CD14-positive monocyte (primary cell): ENCODE data around the gene BSDC1. TPM values are rescaled to one million over a fixed set of nuclear protein-coding genes. Genes with fewer than 3 reads are reported as not detected.
A peak's percentile ranks its signal among the peaks of the same experiment; 100 is the strongest.

Experiments
- DNase-seq, 3 donors: peaks; one replicate each; pipeline ENCODE4 v3.0.0-alpha.2; 2011 to 2022
- H2AFZ ChIP-seq: 2 replicates; pipeline ENCODE4 v1.6.0; 2012; ENCODE audit warnings: mild to moderate bottlenecking, low read depth, low read length, inconsistent platforms; ENCODE audit not compliant: insufficient read depth, poor library complexity, severe bottlenecking
- H3K27ac ChIP-seq, 2 donors: 1 replicate in 1 of 2; 2 replicates in 1 of 2; pipeline ENCODE4 v1.5.1; 2012 to 2013; ENCODE audit warnings: low read length in 2 of 2, control low read depth in 1 of 2, inconsistent platforms in 1 of 2, low read depth in 1 of 2, mild to moderate bottlenecking in 1 of 2
- H3K27me3 ChIP-seq, 2 donors: one replicate each; pipeline versions ENCODE4 v1.6.0 to v1.6.1; 2011 to 2013; ENCODE audit warnings: low read length in 2 of 2; ENCODE audit not compliant: control insufficient read depth in 2 of 2, insufficient read depth in 2 of 2
- H3K36me3 ChIP-seq, 2 donors: replicated peaks in 1 of 2; 1 replicate in 1 of 2; 2 replicates in 1 of 2; pipeline versions ENCODE4 v1.5.1 to v1.6.1; 2012 to 2013; ENCODE audit warnings: low read length in 2 of 2, control low read depth in 1 of 2, inconsistent platforms in 1 of 2, mild to moderate bottlenecking in 1 of 2; ENCODE audit not compliant: insufficient read depth in 2 of 2, control insufficient read depth in 1 of 2
- H3K4me1 ChIP-seq, 2 donors: 1 replicate in 1 of 2; 2 replicates in 1 of 2; pipeline versions ENCODE4 v1.5.1 to v1.6.1; 2012 to 2013; ENCODE audit warnings: low read length in 2 of 2, control low read depth in 1 of 2, inconsistent platforms in 1 of 2, mild to moderate bottlenecking in 1 of 2, moderate library complexity in 1 of 2; ENCODE audit not compliant: insufficient read depth in 2 of 2, control insufficient read depth in 1 of 2
- H3K4me2 ChIP-seq: replicated peaks from 2 replicates; pipeline ENCODE3; 2012; ENCODE audit warnings: low read length, moderate library complexity, mild to moderate bottlenecking; ENCODE audit not compliant: poor library complexity, severe bottlenecking; ENCODE audit errors: extremely low read depth
- H3K4me3 ChIP-seq, 3 experiments: fragments of 200-600 bp in 1 of 3; sonication (generic) in 1 of 3; replicated peaks in 1 of 3; 1 replicate in 2 of 3; 2 replicates in 1 of 3; pipeline ENCODE4 v1.5.1; 2011 to 2013; ENCODE audit warnings: low read length in 3 of 3, mild to moderate bottlenecking in 3 of 3, control low read depth in 2 of 3, low read depth in 2 of 3, inconsistent platforms in 1 of 3, moderate library complexity in 1 of 3
- H3K79me2 ChIP-seq: 2 replicates; pipeline ENCODE4 v1.6.0; 2012; ENCODE audit warnings: mild to moderate bottlenecking, control low read depth, inconsistent platforms, low read length, moderate library complexity; ENCODE audit not compliant: insufficient read depth
- H3K9ac ChIP-seq: 2 replicates; pipeline ENCODE4 v1.6.0; 2017; ENCODE audit warnings: low read length, mild to moderate bottlenecking; ENCODE audit not compliant: insufficient read depth, poor library complexity, severe bottlenecking
- H3K9me3 ChIP-seq, 2 donors: replicated peaks in 1 of 2; 1 replicate in 1 of 2; 2 replicates in 1 of 2; pipeline versions ENCODE4 v1.5.1 to v1.6.1; 2012 to 2013; ENCODE audit warnings: low read length in 2 of 2, control low read depth in 1 of 2; ENCODE audit not compliant: control insufficient read depth in 1 of 2, insufficient read depth in 1 of 2
- H4K20me1 ChIP-seq: 2 replicates; pipeline ENCODE4 v1.6.0; 2012; ENCODE audit warnings: mild to moderate bottlenecking, low read length, control low read depth, moderate library complexity; ENCODE audit not compliant: insufficient read depth
- H3K27ac Mint-ChIP-seq, 7 donors: one replicate each; pipeline ENCODE4 v1.8.0; 2020; ENCODE audit warnings: mild to moderate bottlenecking in 7 of 7, mixed read lengths in 7 of 7, moderate library complexity in 6 of 7, inconsistent platforms in 2 of 7
- H3K27me3 Mint-ChIP-seq, 3 donors: one replicate each; pipeline ENCODE4 v1.8.0; 2021 to 2022; ENCODE audit warnings: low read depth in 3 of 3, mild to moderate bottlenecking in 3 of 3, mixed read lengths in 3 of 3, moderate library complexity in 3 of 3, inconsistent platforms in 1 of 3
- H3K36me3 Mint-ChIP-seq, 2 donors: one replicate each; pipeline ENCODE4 v1.8.0; 2020; ENCODE audit warnings: mixed read lengths in 2 of 2, inconsistent platforms in 1 of 2, mild to moderate bottlenecking in 1 of 2
- H3K4me1 Mint-ChIP-seq: one replicate; pipeline ENCODE4 v1.8.0; 2020; ENCODE audit warnings: mild to moderate bottlenecking, mixed read lengths
- H3K4me3 Mint-ChIP-seq, 2 donors: one replicate each; pipeline ENCODE4 v1.8.0; 2020; ENCODE audit warnings: mild to moderate bottlenecking in 2 of 2, mixed read lengths in 2 of 2, moderate library complexity in 1 of 2
- H3K9me3 Mint-ChIP-seq, 7 donors: one replicate each; pipeline ENCODE4 v1.8.0; 2020 to 2022; ENCODE audit warnings: mixed read lengths in 7 of 7, mild to moderate bottlenecking in 6 of 7, moderate library complexity in 6 of 7, inconsistent platforms in 2 of 7
- CTCF ChIP-seq: fragments of 200-600 bp; IDR thresholded peaks from one replicate; pipeline ENCODE4 v1.8.0; 2022; ENCODE audit warnings: antibody characterized with exemption, mild to moderate bottlenecking
- WGBS: methylation state at CpG from one replicate; pipeline ENCODE4 v1.1.5; 2013; ENCODE audit warnings: missing lambda C conversion rate; ENCODE audit not compliant: insufficient coverage; 5-methylcytosine and 5-hydroxymethylcytosine counted together
- intact Hi-C, 2 donors: fragments of 100-400 bp; cut with micrococcal nuclease; formaldehyde crosslinking; loops; one replicate each; pipeline versions ENCODE4 v1.15.0 to v1.15.1; 2023
- polyA plus RNA-seq, 3 donors: library from polyadenylated mRNA; depleted of rRNA in 1 of 3; unstranded in 2 of 3; stranded (reverse) in 1 of 3; fragments of 300-500 nt in 2 of 3; fragments of >200 nt in 1 of 3; fragmentation: Illumina TruSeq in 2 of 3; gene quantifications; 1 replicate in 2 of 3; 2 replicates in 1 of 3; pipeline ENCODE4 v1.2.3, GENCODE V29; 2012 to 2021

The BSDC1 gene
- polyA plus RNA-seq, 3 donors = 19.0 to 42.4 (median 23.7) TPM

- no peak overlapping the region for H3K9ac ChIP-seq
- no peaks in the 10 kb centered on the region for H3K4me1 ChIP-seq
- H3K27ac Mint-ChIP-seq = no peak overlapping the region
- H3K4me3 ChIP-seq = no peak overlapping the region
- no peak overlapping the region for H2AFZ ChIP-seq
- no peak overlapping the region for H3K27ac ChIP-seq
- H3K79me2 ChIP-seq = no peaks in the 10 kb centered on the region
- 100% methylated on average over 3 of the region's 7 CpGs for WGBS
- no peak for TF ChIP-seq CTCF
- H3K36me3 ChIP-seq = peaks cover 62 to 87% of the 10 kb centered on the region in 2 donors
- peaks cover 21% of the 10 kb centered on the region for H4K20me1 ChIP-seq
- H3K9me3 Mint-ChIP-seq = no peaks in the 10 kb centered on the region
- H3K4me2 ChIP-seq = no peak overlapping the region
- no peak overlapping the region for H3K4me3 Mint-ChIP-seq
- H3K36me3 Mint-ChIP-seq = peaks cover 76 to 89% of the 10 kb centered on the region in 2 donors
- no peak for DNase-seq
- H3K9me3 ChIP-seq = no peaks in the 10 kb centered on the region
- intact Hi-C loops = no loop called here
- H3K4me1 Mint-ChIP-seq = peaks cover 3% of the 10 kb centered on the region
- H3K27me3 ChIP-seq = peaks cover 0 to under 1% of the 10 kb centered on the region in 2 donors
- H3K27me3 Mint-ChIP-seq = peaks cover 1 to 3% (median 2%) of the 10 kb centered on the region in 3 donors
These were observed 26.2 kb downstream of the BSDC1 start for GRCh38 chr1:32367912-32368635.

GRCh38 chr1:32365445-32365844 is 28.8 kb downstream of the BSDC1 start:
- H3K9me3 ChIP-seq = no peaks in the 10 kb centered on the region
- H3K36me3 Mint-ChIP-seq = peaks cover 76 to 78% of the 10 kb centered on the region in 2 donors
- TF ChIP-seq CTCF = no peak

More at GRCh38 chr1:32365445-32365844, 28.8 kb downstream of the BSDC1 start:
- H3K36me3 ChIP-seq = peaks cover 49 to 70% of the 10 kb centered on the region in 2 donors
- H3K4me1 Mint-ChIP-seq = peaks cover 9% of the 10 kb centered on the region
- intact Hi-C loops = no loop called here
- peaks cover 17 to 27% (median 17%) of the 10 kb centered on the region in 3 donors for H3K27me3 Mint-ChIP-seq
- H2AFZ ChIP-seq = no peak overlapping the region
- no peak overlapping the region for H3K9ac ChIP-seq
- H3K9me3 Mint-ChIP-seq = peaks cover 0 to 10% (median 3%) of the 10 kb centered on the region in 7 donors
- H3K27ac Mint-ChIP-seq = peak overlapping the region in 2 of 7 donors; percentile 45 to 80
- H3K4me3 ChIP-seq = no peak overlapping the region
- peaks cover 6 to 14% of the 10 kb centered on the region in 2 donors for H3K4me1 ChIP-seq
- H3K4me3 Mint-ChIP-seq = no peak overlapping the region
- peaks cover 23% of the 10 kb centered on the region for H4K20me1 ChIP-seq
- no peak overlapping the region for H3K27ac ChIP-seq
- no peak for DNase-seq
- WGBS = no CpG with 5 or more reads among the region's 6 CpGs
- no peaks in the 10 kb centered on the region for H3K79me2 ChIP-seq
- H3K27me3 ChIP-seq = peaks cover 3 to 17% of the 10 kb centered on the region in 2 donors
- no peak overlapping the region for H3K4me2 ChIP-seq
